A549 (cell line): ENCODE results near the gene SYCP1. TPM values are rescaled to one million over a fixed set of nuclear protein-coding genes. Genes with fewer than 3 reads are reported as not detected.

ENCODE experiments used
- ATAC-seq, 2 experiments: fragments of 200-7000 bp in 1 of 2; fragments of >200 bp in 1 of 2; cut with Nextera tagmentation in 1 of 2; cut with Tn5 transposase in 1 of 2; 3 replicates each; pipeline versions ENCODE4 v1.8.0 to v1.9.1; 2018 to 2020; ENCODE audit warnings: mild to moderate bottlenecking in 1 of 2, moderate library complexity in 1 of 2
- CTCF ChIA-PET: fragments of 300-600 bp; sonication (Branson Sonifier 250); formaldehyde crosslinking; extraction: SDS; loops from one replicate; lab custom pipeline; 2021; ENCODE audit warnings: antibody characterized with exemption, inconsistent platforms; lab: Yijun Ruan, JAX
- POLR2A ChIA-PET: fragments of 350-600 bp; formaldehyde crosslinking; extraction: SDS; loops from one replicate; lab custom pipeline; 2021; ENCODE audit warnings: antibody characterized with exemption, inconsistent platforms; lab: Yijun Ruan, JAX
- DNase-seq, 2 experiments: peaks; one replicate each; pipeline versions ENCODE4 v3.0.0 to v3.0.0-alpha.2; 2011 to 2016; ENCODE audit warnings: low read depth in 1 of 2, low spot score in 1 of 2
- FAIRE-seq: peaks from 2 replicates; lab custom pipeline; 2011; peaks lifted over from hg19 to GRCh38; lab: Jason Lieb, UNC
- H3K27ac ChIP-seq, 2 experiments: fragments of >200 bp; sonication (Bioruptor Twin); formaldehyde crosslinking; 3 replicates each; pipeline ENCODE4 v1.5.1; 2016 to 2017
- H3K4me1 ChIP-seq: fragments of >200 bp; sonication (Bioruptor Twin); formaldehyde crosslinking; 3 replicates; pipeline ENCODE4 v1.6.1; 2016
- H3K4me2 ChIP-seq: fragments of >200 bp; sonication (Bioruptor Twin); formaldehyde crosslinking; 3 replicates; pipeline ENCODE4 v1.6.1; 2016
- H3K4me3 ChIP-seq: fragments of >200 bp; sonication (Bioruptor Twin); formaldehyde crosslinking; 3 replicates; pipeline ENCODE4 v1.5.1; 2016
- H3K9me3 ChIP-seq: fragments of >200 bp; sonication (Bioruptor Twin); formaldehyde crosslinking; 3 replicates; pipeline ENCODE4 v1.6.1; 2016
- BHLHE40 ChIP-seq: IDR thresholded peaks from 2 replicates; pipeline ENCODE4 v1.6.1; 2012; ENCODE audit warnings: low read depth, low read length, inconsistent platforms
- CBX2 ChIP-seq: fragments of 200-600 bp; sonication (generic); IDR thresholded peaks from 2 replicates; pipeline ENCODE4 v1.6.1; 2016; ENCODE audit warnings: low read depth, mild to moderate bottlenecking, borderline replicate concordance
- CTCF ChIP-seq: fragments of >200 bp; sonication (Bioruptor Twin); formaldehyde crosslinking; IDR thresholded peaks from 3 replicates; pipeline ENCODE4 v1.5.1; 2016
- EHF ChIP-seq: fragments of 250-450 bp; sonication (Bioruptor Pico); IDR thresholded peaks from 2 replicates; pipeline ENCODE4 v1.5.0; 2020; ENCODE audit warnings: mild to moderate bottlenecking
- EHMT2 ChIP-seq: fragments of 200-600 bp; sonication (generic); IDR thresholded peaks from 2 replicates; pipeline ENCODE4 v1.6.1; 2016; ENCODE audit warnings: antibody characterized with exemption, low read depth, mild to moderate bottlenecking, moderate library complexity
- EP300 ChIP-seq, 2 experiments: fragments of >200 bp; sonication (Bioruptor Twin); formaldehyde crosslinking; IDR thresholded peaks; 2 replicates in 1 of 2; 3 replicates in 1 of 2; pipeline ENCODE4 v1.6.1; 2016 to 2017
- FOSL2 ChIP-seq, 2 experiments: fragments of 450-650 bp in 1 of 2; fragments of >200 bp in 1 of 2; sonication (Bioruptor Twin) in 1 of 2; formaldehyde crosslinking; IDR thresholded peaks; 2 replicates each; pipeline versions ENCODE4 v1.5.0 to v1.6.1; 2016 to 2020; ENCODE audit warnings: mild to moderate bottlenecking in 1 of 2, moderate library complexity in 1 of 2
- FOXS1 ChIP-seq: fragments of 250-450 bp; sonication (Bioruptor Pico); IDR thresholded peaks from 2 replicates; pipeline ENCODE4 v1.5.0; 2020; ENCODE audit warnings: mild to moderate bottlenecking, moderate library complexity
- GATA3 ChIP-seq: IDR thresholded peaks from 2 replicates; pipeline ENCODE4 v1.6.1; 2012; ENCODE audit warnings: borderline replicate concordance
- HDAC2 ChIP-seq: fragments of 200-600 bp; sonication (generic); IDR thresholded peaks from 2 replicates; pipeline ENCODE4 v1.6.1; 2016
- HOXA7 ChIP-seq: fragments of 250-450 bp; sonication (Bioruptor Pico); IDR thresholded peaks from 2 replicates; pipeline ENCODE4 v1.5.0; 2020; ENCODE audit warnings: mild to moderate bottlenecking, moderate library complexity
- HOXB5 ChIP-seq: fragments of 250-450 bp; sonication (Bioruptor Pico); IDR thresholded peaks from 2 replicates; pipeline ENCODE4 v1.5.0; 2020; ENCODE audit warnings: mild to moderate bottlenecking, moderate library complexity
- JUNB ChIP-seq: fragments of >200 bp; sonication (Bioruptor Twin); formaldehyde crosslinking; IDR thresholded peaks from 2 replicates; pipeline ENCODE4 v1.6.1; 2016
- MAZ ChIP-seq: fragments of 150-350 bp; IDR thresholded peaks from 2 replicates; pipeline ENCODE4 v1.6.1; 2014; ENCODE audit warnings: antibody characterized with exemption, low read depth, low read length, borderline replicate concordance
- NPAS2 ChIP-seq: fragments of 250-450 bp; sonication (Bioruptor Pico); IDR thresholded peaks from 2 replicates; pipeline ENCODE4 v1.8.0; 2022; ENCODE audit warnings: mild to moderate bottlenecking, moderate library complexity, borderline replicate concordance
- PBX3 ChIP-seq: IDR thresholded peaks from 2 replicates; pipeline ENCODE4 v1.6.1; 2012
- PHF8 ChIP-seq: fragments of 200-600 bp; sonication (generic); IDR thresholded peaks from 2 replicates; pipeline ENCODE4 v1.6.1; 2016; ENCODE audit warnings: low read depth, mild to moderate bottlenecking, antibody characterized with exemption, moderate library complexity, borderline replicate concordance
- POLR2A ChIP-seq: IDR thresholded peaks from 2 replicates; pipeline ENCODE4 v1.6.1; 2012; ENCODE audit warnings: mild to moderate bottlenecking, low read length
- POLR2AphosphoS2 ChIP-seq: conservative IDR thresholded peaks from 2 replicates; pipeline ENCODE4 v1.6.1; 2012; ENCODE audit warnings: low read length, improper control_type of control experiment, inconsistent platforms
- RFX5 ChIP-seq: fragments of 450-650 bp; IDR thresholded peaks from 2 replicates; pipeline ENCODE4 v1.7.1; 2014; ENCODE audit warnings: antibody characterized with exemption, mild to moderate bottlenecking, moderate library complexity
- SMC3 ChIP-seq: fragments of >200 bp; sonication (Bioruptor Twin); formaldehyde crosslinking; IDR thresholded peaks from 3 replicates; pipeline ENCODE4 v1.6.1; 2018; ENCODE audit warnings: inconsistent platforms
- ZFP36 ChIP-seq: fragments of 450-650 bp; IDR thresholded peaks from 2 replicates; pipeline ENCODE4 v1.6.1; 2014; ENCODE audit warnings: borderline replicate concordance; ENCODE audit not compliant: partially characterized antibody
- ZSCAN20 ChIP-seq: fragments of 250-450 bp; sonication (Bioruptor Pico); IDR thresholded peaks from 2 replicates; pipeline ENCODE4 v1.8.0; 2022; ENCODE audit warnings: mild to moderate bottlenecking, moderate library complexity
- WGBS: methylation state at CpG from one replicate; pipeline ENCODE4 v1.1.6; 2017; ENCODE audit errors: missing lambda C conversion rate; 5-methylcytosine and 5-hydroxymethylcytosine counted together
- polyA plus RNA-seq, 4 experiments: library from polyadenylated mRNA; depleted of rRNA in 3 of 4; stranded (reverse); fragments of >200 nt; fragmentation: RNase III in 1 of 4; extraction: RNeasy Plus Mini Kit Qiagen cat#74134 plus additional on column Dnase treatment in 1 of 4; gene quantifications; 2 replicates in 3 of 4; 3 replicates in 1 of 4; pipeline ENCODE4 v1.2.3, GENCODE V29; 2011 to 2017
- TF ChIP-seq, protein P1 (sequence below): fragments of >200 bp; sonication (Bioruptor Twin); formaldehyde crosslinking; IDR thresholded peaks from 3 replicates; pipeline ENCODE4 v1.6.1; 2016
- TF ChIP-seq, protein P2 (sequence below): fragments of 200-600 bp; sonication (generic); IDR thresholded peaks from 2 replicates; pipeline ENCODE4 v1.6.1; 2016; ENCODE audit warnings: antibody characterized with exemption, mild to moderate bottlenecking, moderate library complexity

SYCP1 gene
- polyA plus RNA-seq, 2 of the 4 experiments (the other 2 are of a cell fraction), result not detected

DNA sequence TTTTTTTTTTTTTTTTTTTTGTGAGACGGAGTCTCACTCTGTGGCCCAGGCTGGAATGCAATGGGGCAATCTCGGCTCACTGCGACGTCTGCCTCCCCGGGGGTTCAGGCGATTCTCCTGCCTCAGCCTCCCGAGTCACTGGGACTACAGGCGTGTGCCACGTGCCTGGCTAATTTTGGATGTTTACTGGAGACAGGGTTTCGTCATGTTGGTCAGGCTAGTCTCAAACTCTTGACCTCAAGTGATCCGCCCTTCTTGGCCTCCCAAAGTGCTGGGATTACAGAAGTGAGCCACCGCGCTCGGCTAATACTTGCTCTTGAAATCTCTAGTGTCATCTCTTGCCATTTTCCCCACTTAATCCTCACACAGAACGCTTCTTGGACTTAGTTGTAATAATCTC is 1.1 kb upstream of the SYCP1 start:
- H3K9me3 ChIP-seq, result no peaks in the 10 kb centered on the region
- 49% methylated on average over 15 of the region's 15 CpGs for WGBS
- FAIRE-seq, result no peak
- no peak overlapping the region for H3K27ac ChIP-seq
- no peak overlapping the region for H3K4me3 ChIP-seq
- CTCF ChIA-PET, result interaction anchor here (0.6 to 1.1 kb wide), 2 partner anchors 11 to 739 kb away, joined by 3 read pairs; no protein-coding TSS in a partner anchor
- H3K4me2 ChIP-seq, result no peak overlapping the region
- no peaks in the 10 kb centered on the region for H3K4me1 ChIP-seq
- ATAC-seq, result no peak
- TF ChIP-seq POLR2A (no peak), RFX5 (no peak), CTCF (no peak), HDAC2 (no peak), ZFP36 (no peak), BHLHE40 (no peak), PHF8 (no peak), CBX2 (no peak), JUNB (no peak), NPAS2 (CRISPR knock-in tag) (no peak), FOSL2 (IDR thresholded peaks at IDR 0.05) (no peak), FOSL2 (CRISPR knock-in tag; IDR thresholded peaks at IDR 0.05) (no peak), SMC3 (no peak), EP300 (IDR thresholded peaks at IDR 0.05) (no peak)
- TF ChIP-seq, protein P1, sequence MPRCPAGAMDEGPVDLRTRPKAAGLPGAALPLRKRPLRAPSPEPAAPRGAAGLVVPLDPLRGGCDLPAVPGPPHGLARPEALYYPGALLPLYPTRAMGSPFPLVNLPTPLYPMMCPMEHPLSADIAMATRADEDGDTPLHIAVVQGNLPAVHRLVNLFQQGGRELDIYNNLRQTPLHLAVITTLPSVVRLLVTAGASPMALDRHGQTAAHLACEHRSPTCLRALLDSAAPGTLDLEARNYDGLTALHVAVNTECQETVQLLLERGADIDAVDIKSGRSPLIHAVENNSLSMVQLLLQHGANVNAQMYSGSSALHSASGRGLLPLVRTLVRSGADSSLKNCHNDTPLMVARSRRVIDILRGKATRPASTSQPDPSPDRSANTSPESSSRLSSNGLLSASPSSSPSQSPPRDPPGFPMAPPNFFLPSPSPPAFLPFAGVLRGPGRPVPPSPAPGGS, result no peak
- TF ChIP-seq, protein P2, sequence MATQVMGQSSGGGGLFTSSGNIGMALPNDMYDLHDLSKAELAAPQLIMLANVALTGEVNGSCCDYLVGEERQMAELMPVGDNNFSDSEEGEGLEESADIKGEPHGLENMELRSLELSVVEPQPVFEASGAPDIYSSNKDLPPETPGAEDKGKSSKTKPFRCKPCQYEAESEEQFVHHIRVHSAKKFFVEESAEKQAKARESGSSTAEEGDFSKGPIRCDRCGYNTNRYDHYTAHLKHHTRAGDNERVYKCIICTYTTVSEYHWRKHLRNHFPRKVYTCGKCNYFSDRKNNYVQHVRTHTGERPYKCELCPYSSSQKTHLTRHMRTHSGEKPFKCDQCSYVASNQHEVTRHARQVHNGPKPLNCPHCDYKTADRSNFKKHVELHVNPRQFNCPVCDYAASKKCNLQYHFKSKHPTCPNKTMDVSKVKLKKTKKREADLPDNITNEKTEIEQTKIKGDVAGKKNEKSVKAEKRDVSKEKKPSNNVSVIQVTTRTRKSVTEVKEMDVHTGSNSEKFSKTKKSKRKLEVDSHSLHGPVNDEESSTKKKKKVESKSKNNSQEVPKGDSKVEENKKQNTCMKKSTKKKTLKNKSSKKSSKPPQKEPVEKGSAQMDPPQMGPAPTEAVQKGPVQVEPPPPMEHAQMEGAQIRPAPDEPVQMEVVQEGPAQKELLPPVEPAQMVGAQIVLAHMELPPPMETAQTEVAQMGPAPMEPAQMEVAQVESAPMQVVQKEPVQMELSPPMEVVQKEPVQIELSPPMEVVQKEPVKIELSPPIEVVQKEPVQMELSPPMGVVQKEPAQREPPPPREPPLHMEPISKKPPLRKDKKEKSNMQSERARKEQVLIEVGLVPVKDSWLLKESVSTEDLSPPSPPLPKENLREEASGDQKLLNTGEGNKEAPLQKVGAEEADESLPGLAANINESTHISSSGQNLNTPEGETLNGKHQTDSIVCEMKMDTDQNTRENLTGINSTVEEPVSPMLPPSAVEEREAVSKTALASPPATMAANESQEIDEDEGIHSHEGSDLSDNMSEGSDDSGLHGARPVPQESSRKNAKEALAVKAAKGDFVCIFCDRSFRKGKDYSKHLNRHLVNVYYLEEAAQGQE, result no peak
- no peak for DNase-seq
- POLR2A ChIA-PET, result no interaction called here

GRCh38 chr1:114861384-114861783 is 6.7 kb downstream of the SYCP1 start:
- H3K9me3 ChIP-seq, result no peaks in the 10 kb centered on the region
- POLR2A ChIA-PET, result no interaction called here
- H3K27ac ChIP-seq, result no peak overlapping the region
- CTCF ChIA-PET, result no interaction called here
- FAIRE-seq, result no peak
- no peak for ATAC-seq
- WGBS, result 46% methylated on average over 3 of the region's 3 CpGs
- H3K4me2 ChIP-seq, result no peak overlapping the region
- H3K4me1 ChIP-seq, result no peaks in the 10 kb centered on the region
- H3K4me3 ChIP-seq, result no peak overlapping the region
- DNase-seq, result no peak
- no peak for TF ChIP-seq MAZ
- TF ChIP-seq RFX5, result no peak
- no peak for TF ChIP-seq GATA3
- no peak for TF ChIP-seq POLR2AphosphoS2
- no peak for TF ChIP-seq EHF
- no peak for TF ChIP-seq HOXA7 (CRISPR knock-in tag)
- TF ChIP-seq FOXS1 (CRISPR knock-in tag), result no peak
- TF ChIP-seq BHLHE40, result no peak
- TF ChIP-seq ZSCAN20 (CRISPR knock-in tag), result no peak
- no peak for TF ChIP-seq PBX3
- TF ChIP-seq HOXB5 (CRISPR knock-in tag), result no peak
- TF ChIP-seq EHMT2, result no peak
